Mucosa of rectum (tissue), 2 donors: ENCODE data around the gene SGCD.

Source experiments
- H3K27ac ChIP-seq, 2 donors: one replicate each; pipeline ENCODE4 v1.7.0; 2013; ENCODE audit warnings: inconsistent platforms in 2 of 2, low read depth in 2 of 2, low read length in 2 of 2
- H3K27me3 ChIP-seq, 2 donors: one replicate each; pipeline ENCODE4 v1.7.0; 2013; ENCODE audit warnings: low read length in 2 of 2; ENCODE audit not compliant: control insufficient read depth in 2 of 2, insufficient read depth in 2 of 2
- H3K36me3 ChIP-seq, 2 donors: one replicate each; pipeline ENCODE4 v1.7.0; 2013; ENCODE audit warnings: low read length in 2 of 2; ENCODE audit not compliant: control insufficient read depth in 2 of 2, insufficient read depth in 2 of 2
- H3K4me1 ChIP-seq, 2 donors: one replicate each; pipeline ENCODE4 v1.7.0; 2013; ENCODE audit warnings: low read length in 2 of 2, mild to moderate bottlenecking in 1 of 2; ENCODE audit not compliant: control insufficient read depth in 2 of 2, insufficient read depth in 2 of 2
- H3K4me3 ChIP-seq, 2 donors: one replicate each; pipeline ENCODE4 v1.7.0; 2013; ENCODE audit warnings: low read length in 2 of 2
- H3K9ac ChIP-seq, 2 donors: one replicate each; pipeline ENCODE4 v1.7.0; 2013; ENCODE audit warnings: low read length in 2 of 2, low read depth in 1 of 2, mild to moderate bottlenecking in 1 of 2
- H3K9me3 ChIP-seq, 2 donors: one replicate each; pipeline ENCODE4 v1.7.0; 2013; ENCODE audit warnings: low read length in 2 of 2; ENCODE audit not compliant: control insufficient read depth in 2 of 2
- donor health status: healthy.
- donor health status: Normal muscosa, but diverticular disease.

Gene SGCD

DNA sequence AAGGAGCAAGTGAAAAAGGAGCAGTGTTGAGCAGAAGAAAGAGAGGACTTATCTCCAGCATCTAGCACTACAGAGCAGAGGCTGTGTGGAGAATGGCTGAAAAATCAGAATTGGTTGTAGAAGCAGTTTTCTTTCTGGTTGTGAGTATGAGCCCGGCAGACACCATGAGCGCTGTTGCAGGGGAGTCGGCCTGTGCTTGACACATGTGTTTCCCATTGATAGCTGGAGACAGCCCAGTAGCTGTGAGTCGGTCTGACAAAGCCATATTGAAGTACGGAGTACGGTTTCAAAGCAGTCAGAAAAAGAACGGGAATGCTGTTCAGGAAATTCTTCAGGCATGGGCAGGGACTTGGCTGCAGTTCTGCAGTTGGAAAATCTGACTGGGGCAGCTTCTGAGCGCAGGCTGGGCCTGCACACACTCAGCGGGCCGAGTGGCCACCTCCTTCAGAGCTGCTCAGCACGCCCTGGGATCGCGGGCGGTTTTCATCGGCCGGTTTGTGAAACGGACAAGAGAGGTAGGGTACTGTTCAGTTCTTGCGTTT is at the start of gene SGCD:
Gene SGCD, plus strand, starts transcription at position 447 of the 542 bp plus-strand sequence.
- peak within 1 kb of the TSS; percentile 26 to 40 for H3K27ac ChIP-seq
- H3K4me3 ChIP-seq = peak within 1 kb of the TSS; percentile 50 to 69
- no peaks in the 10 kb centered on the region for H3K4me1 ChIP-seq
- no peaks in the 10 kb centered on the region for H3K36me3 ChIP-seq
- no peaks in the 10 kb centered on the region for H3K9me3 ChIP-seq
- no peak within 1 kb of the TSS for H3K9ac ChIP-seq
- no peaks in the 10 kb centered on the region for H3K27me3 ChIP-seq

GRCh38 chr5:156277290-156277689 is 49.7 kb upstream of the SGCD start:
- no peaks in the 10 kb centered on the region for H3K4me1 ChIP-seq
- no peaks in the 10 kb centered on the region for H3K9me3 ChIP-seq
- H3K9ac ChIP-seq = no peak overlapping the region
- no peaks in the 10 kb centered on the region for H3K27me3 ChIP-seq
- H3K27ac ChIP-seq = no peak overlapping the region
- H3K4me3 ChIP-seq = no peak overlapping the region
- H3K36me3 ChIP-seq = no peaks in the 10 kb centered on the region

DNA sequence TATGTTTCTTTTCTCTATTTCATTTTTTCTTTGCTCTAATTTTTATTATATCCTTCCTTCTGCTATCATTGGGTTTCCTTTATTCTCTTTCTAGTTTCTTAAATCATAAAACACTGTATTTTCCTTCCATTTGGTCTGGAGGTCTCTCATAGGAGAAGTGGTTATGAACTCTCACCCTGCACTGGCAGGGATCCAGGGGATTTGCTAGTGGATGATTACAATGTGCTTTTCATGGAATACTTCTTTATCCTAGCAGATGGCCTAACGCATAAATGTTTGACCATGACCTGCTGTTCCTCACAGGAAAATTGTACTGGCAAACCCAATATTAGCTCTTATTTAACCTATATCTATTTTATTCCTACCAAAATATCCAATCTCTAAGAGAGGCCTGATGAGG is 31.5 kb upstream of the SGCD start:
- no peak overlapping the region for H3K9ac ChIP-seq
- H3K27me3 ChIP-seq = no peaks in the 10 kb centered on the region
- H3K36me3 ChIP-seq = no peaks in the 10 kb centered on the region
- no peaks in the 10 kb centered on the region for H3K4me1 ChIP-seq
- H3K9me3 ChIP-seq = no peaks in the 10 kb centered on the region
- no peak overlapping the region for H3K4me3 ChIP-seq
- H3K27ac ChIP-seq = no peak overlapping the region

GRCh38 chr5:156310115-156310514 is 16.8 kb upstream of the SGCD start:
- Histone ChIP-seq H3K9ac (no peak overlapping the region), H3K4me3 (no peak overlapping the region), H3K27ac (no peak overlapping the region), H3K9me3 (no peaks in the 10 kb centered on the region), H3K36me3 (no peaks in the 10 kb centered on the region), H3K27me3 (no peaks in the 10 kb centered on the region), H3K4me1 (no peaks in the 10 kb centered on the region)

- H3K9ac ChIP-seq = no peak overlapping the region
- no peak overlapping the region for H3K4me3 ChIP-seq
- H3K9me3 ChIP-seq = no peaks in the 10 kb centered on the region
- no peaks in the 10 kb centered on the region for H3K36me3 ChIP-seq
- H3K27ac ChIP-seq = no peak overlapping the region
- H3K4me1 ChIP-seq = no peaks in the 10 kb centered on the region
- H3K27me3 ChIP-seq = no peaks in the 10 kb centered on the region
These were observed 13.9 kb upstream of the SGCD start for GRCh38 chr5:156312897-156313694.

DNA sequence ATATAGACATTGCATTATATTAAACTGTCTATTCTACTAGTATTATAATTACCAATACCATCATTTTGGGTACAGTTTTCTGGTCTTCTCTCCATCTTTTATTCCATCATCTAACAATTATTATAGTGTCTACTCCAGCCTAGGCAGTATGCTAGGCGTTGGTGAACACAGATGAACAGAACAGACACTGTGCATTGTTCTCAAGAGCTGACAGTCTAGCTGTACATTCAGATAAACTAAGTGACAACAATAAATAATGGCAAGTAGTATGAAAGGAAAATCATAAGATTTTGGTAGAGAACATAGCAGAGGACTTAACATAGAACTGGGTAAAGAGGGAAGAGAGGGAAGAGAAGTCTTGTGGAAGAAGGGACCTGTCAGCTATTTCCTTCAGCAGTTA is 12.5 kb upstream of the SGCD start:
- Histone ChIP-seq H3K4me3 (no peak overlapping the region), H3K27me3 (no peaks in the 10 kb centered on the region), H3K4me1 (no peaks in the 10 kb centered on the region)

DNA sequence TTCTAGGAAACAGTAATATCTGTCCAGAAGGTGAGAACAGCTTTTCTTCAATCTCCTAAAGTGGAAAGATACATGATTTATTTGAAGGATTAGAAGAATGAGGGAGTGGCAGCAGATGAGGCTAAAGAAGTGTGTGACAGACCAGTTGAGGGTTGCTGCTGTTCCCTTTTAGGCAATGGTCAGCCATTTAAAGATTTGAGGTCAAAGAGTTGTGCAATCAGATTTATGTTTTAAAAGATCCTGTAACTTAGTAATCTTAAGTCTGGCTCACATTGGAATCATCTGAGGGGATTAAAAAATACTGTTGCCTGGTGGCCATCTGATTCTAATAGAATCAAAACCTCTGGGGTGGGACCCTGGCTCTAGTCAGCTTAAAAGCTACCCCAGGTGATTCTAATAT is 4.3 kb upstream of the SGCD start:
- Histone ChIP-seq H3K9me3 (no peaks in the 10 kb centered on the region), H3K36me3 (no peaks in the 10 kb centered on the region), H3K4me3 (no peak overlapping the region), H3K27me3 (no peaks in the 10 kb centered on the region), H3K27ac (no peak overlapping the region), H3K4me1 (no peaks in the 10 kb centered on the region), H3K9ac (no peak overlapping the region)

More for the DNA sequence above, 12.5 kb upstream of the SGCD start:
- H3K9ac ChIP-seq = no peak overlapping the region
- no peak overlapping the region for H3K27ac ChIP-seq
- H3K9me3 ChIP-seq = no peaks in the 10 kb centered on the region
- no peaks in the 10 kb centered on the region for H3K36me3 ChIP-seq

- Histone ChIP-seq H3K9ac (no peak overlapping the region), H3K27me3 (no peaks in the 10 kb centered on the region), H3K4me1 (no peaks in the 10 kb centered on the region), H3K4me3 (peak overlapping the region; percentile 50 to 69), H3K9me3 (no peaks in the 10 kb centered on the region), H3K36me3 (no peaks in the 10 kb centered on the region), H3K27ac (peak overlapping the region; percentile 26 to 37)
These were observed 332 bp downstream of the SGCD start for GRCh38 chr5:156327296-156327695.

DNA sequence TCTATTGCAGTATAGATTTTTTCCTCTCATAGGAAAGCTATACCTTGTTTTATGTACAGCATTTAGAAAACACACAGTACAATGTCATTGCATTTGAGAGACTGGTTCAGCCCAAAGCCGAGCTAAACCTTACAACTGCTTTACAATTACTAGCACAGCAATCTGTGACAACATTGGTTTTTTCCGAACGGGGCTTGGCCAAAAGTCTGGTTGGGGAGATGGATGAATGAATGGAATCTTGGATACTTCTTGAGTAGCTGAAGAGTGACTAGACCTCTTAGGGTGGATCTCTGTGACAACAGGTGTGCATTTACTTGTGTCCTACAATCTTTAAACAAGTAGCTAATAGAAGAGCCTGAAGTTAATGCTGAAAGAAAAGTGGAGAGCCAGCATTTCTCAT is 1.2 kb downstream of the SGCD start:
- Histone ChIP-seq H3K27me3 (no peaks in the 10 kb centered on the region), H3K9ac (no peak overlapping the region), H3K4me3 (peak overlapping the region in 1 of 2 donors; percentile 69), H3K9me3 (no peaks in the 10 kb centered on the region), H3K4me1 (no peaks in the 10 kb centered on the region), H3K36me3 (no peaks in the 10 kb centered on the region), H3K27ac (no peak overlapping the region)

DNA sequence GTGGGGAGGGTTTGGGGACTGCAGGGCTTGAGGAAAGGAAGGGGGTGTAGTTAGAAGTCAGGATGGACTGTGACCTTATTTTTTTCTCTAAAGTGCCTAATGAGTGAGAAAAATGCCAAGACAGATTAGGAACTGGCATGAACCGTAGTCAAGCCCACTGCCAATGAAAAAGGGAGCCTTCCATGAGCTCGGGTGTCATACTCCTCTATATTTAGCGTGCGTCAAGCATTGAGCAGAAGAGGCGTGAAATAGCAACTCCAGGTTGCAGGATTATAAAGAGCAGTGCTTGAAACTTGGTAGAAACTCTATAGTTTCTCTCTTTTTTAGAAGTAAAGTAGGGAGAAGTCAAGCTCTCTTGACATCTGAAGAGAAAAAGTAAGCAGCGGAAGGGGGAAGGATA is 1.8 kb downstream of the SGCD start:
- H3K36me3 ChIP-seq = no peaks in the 10 kb centered on the region
- no peaks in the 10 kb centered on the region for H3K27me3 ChIP-seq
- H3K9ac ChIP-seq = no peak overlapping the region
- no peaks in the 10 kb centered on the region for H3K4me1 ChIP-seq
- H3K27ac ChIP-seq = no peak overlapping the region
- no peaks in the 10 kb centered on the region for H3K9me3 ChIP-seq
- H3K4me3 ChIP-seq = peak overlapping the region in 1 of 2 donors; percentile 69
